NCI-H1092 treated with DMSO at 0.1 percent for 48 hours (cell line): ENCODE data around the gene RALGPS1.
"Not testable (repeated sequence)": the region's sequence is repeated elsewhere in the genome, so short reads cannot be mapped to it uniquely, and the experiment has no call there.

ENCODE experiments used
- DNase-seq: peaks from one replicate; lab custom pipeline; 2025; lab: John Stamatoyannopoulos, UW

Gene RALGPS1

GRCh38 chr9:127155314-127155960, 240.9 kb downstream of the RALGPS1 start:
- no peak for DNase-seq

DNA sequence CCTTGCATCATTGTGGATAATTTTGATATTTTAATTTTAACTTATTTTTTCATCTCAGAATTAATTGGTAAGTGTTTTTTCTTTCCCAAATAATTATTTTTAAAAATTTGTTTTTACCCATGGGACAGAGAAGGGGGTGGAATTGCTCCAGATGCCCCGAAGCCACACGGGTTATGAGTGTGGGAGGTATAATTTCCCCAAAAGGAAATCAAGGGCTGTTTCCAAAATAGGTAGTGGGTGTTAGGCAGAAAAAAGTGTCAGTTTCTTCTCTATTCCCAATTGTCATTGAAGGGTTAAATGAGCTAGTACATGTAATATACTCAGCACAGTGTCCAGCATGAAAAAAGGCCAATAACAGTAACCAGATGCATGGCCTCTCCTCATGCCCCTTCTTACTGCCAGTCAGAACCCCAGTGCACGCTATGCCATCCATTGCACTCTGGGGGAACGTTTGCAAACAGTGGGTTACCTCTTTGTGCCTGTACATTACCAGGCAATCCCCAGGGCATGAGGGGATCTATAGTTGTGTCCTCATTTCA, 244.3 kb downstream of the RALGPS1 start:
- no peak for DNase-seq

DNA sequence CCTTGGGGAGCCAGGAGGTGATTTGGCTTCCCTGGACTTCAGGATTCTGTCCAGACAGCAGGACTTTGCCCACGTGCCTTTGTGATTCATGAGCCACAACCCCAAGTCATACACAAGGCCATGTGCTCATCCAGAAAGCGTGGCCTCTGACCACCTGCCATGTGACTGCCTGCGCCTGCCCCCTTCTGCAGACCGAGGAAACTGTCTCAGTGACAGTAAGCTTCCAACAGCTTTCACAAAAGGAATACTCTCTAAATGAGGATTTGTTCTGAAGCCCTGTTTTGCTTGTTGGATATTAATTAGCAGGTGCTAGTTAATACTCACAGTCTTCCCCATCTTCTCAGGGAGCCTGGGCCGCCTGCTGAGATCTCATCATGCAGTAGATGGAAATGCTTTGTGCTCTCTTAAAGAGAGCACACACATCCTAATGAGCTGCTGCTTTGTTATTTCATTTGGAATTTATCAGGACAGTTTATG, 244.8 kb downstream of the RALGPS1 start:
- DNase-seq = no peak

DNA sequence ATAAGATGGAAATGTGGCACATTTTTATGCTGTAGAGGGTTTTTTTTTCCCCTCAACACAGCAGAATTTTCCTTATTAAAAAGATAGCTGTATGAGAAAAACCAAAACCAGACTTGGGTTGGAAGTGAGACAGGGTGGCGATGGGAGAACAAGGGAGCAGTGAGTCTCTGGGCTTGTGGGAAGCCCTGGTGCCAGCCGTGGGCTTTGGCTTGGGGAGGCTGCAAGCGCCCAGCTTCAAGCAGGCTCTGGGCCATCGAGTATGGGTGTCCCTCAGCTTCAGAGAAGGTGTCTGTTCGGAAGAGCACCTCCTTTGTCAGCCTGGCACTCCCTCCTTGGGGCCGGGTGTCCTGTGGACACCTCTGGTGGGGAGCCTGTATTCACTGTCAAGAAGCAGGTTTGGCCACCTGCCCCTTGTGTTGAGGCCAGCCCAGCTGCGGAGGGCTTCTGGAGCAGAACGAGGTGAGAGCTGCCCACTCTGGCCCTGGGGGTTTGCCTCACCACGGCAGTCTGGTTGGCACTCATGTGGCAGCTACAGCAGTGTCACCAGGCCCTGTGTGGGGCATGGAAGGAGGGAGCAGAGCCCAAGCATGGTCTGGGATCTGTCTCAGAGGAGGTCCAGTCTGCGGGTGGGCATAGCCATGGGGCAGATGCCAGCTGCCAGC, 245.5 kb downstream of the RALGPS1 start:
- no peak for DNase-seq

DNA sequence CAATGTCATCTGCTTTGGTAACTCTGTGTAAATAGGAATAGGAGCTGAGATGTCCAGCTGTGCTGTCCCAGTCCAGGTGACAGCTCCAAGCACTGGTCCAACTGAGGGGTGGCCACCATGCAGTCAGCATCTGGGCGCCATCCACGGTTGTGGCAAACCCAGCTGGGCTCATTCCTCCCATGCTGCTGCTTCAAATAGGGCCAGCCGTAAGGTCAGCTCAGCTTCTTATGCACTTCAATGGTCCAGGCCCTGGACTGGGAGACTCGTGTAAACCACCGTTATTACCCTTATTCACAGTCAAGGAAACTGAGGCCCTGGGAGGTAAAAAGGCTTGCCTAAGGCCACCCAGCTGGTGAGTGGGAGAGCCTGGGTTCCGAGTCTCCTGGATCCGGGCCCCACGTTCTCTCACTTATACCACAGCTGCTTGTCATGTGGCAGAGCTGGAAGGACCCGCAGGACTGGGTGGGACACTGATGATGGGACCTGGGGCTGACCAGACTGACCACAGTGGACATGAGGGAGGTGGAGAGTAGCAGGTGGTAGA, 246.6 kb downstream of the RALGPS1 start:
- DNase-seq = no peak

- no peak for DNase-seq
These were observed 247.7 kb downstream of the RALGPS1 start for GRCh38 chr9:127162046-127162863.

- no peak for DNase-seq
These were observed 248.3 kb downstream of the RALGPS1 start for GRCh38 chr9:127162864-127163365.

- no peak for DNase-seq
These were observed 248.8 kb downstream of the RALGPS1 start for GRCh38 chr9:127163409-127163808.

DNA sequence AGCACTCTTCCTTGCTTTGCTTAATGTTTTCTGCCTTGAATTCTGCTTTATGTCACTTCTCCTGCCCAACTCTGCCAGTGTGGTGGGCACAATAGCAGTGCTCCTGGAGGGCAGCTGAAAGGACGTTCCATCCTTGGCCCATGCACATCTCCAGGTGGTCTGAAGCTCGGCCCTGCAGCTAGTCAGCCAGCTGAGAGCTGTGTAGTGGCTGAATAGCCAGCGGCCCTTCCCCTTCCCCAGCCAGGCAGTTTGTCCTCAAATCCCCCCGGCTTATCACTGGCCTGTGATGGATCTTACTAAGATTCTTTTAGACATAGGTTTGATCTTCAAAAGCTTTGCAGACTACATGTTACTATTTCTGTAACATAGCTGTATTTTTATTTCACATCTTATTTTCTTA, 250.5 kb downstream of the RALGPS1 start:
- no peak for DNase-seq

GRCh38 chr9:127166111-127166510, 251.5 kb downstream of the RALGPS1 start:
- no peak for DNase-seq

DNA sequence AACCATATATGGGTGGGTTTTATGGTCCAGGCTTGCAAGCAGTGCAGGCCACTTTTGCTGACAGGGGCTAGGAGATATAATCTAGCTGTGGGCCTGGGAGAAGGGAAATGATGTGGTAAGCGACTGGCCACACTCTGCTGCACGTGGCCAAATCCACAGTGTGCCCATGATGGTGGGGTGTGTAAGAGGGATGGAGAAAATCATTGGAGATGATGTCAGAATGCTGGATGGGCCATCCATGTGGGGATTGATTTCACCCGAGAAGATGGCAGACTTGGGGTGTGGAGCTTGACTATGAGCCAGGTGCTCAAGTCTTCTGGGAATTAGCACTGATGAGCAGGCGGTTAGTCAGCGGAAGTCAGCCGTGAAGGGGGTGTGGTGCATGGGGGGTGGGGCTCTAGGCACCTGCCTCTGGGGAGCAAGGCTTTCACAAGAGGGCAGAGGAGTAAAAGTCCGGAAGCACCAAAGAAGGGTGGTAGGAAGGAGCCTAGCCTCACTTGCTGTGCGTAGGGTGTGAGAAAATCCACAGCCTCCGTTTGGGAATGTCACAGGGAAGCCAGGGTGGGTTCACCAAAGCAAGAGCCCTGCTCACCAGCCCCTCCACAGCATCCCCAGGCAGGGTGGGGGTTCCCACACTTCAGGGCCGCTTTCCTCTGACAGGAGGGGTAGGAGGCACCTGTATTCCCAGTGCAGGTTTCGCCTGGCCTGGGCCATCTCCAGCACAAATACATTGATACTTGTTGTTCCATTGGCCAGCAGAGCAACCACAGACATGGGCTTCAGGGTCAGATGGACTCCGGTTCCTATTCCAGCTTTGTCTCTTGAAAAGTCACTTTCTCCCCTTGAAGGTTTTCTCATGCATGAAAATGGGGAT, 252.3 kb downstream of the RALGPS1 start:
- no peak for DNase-seq

DNA sequence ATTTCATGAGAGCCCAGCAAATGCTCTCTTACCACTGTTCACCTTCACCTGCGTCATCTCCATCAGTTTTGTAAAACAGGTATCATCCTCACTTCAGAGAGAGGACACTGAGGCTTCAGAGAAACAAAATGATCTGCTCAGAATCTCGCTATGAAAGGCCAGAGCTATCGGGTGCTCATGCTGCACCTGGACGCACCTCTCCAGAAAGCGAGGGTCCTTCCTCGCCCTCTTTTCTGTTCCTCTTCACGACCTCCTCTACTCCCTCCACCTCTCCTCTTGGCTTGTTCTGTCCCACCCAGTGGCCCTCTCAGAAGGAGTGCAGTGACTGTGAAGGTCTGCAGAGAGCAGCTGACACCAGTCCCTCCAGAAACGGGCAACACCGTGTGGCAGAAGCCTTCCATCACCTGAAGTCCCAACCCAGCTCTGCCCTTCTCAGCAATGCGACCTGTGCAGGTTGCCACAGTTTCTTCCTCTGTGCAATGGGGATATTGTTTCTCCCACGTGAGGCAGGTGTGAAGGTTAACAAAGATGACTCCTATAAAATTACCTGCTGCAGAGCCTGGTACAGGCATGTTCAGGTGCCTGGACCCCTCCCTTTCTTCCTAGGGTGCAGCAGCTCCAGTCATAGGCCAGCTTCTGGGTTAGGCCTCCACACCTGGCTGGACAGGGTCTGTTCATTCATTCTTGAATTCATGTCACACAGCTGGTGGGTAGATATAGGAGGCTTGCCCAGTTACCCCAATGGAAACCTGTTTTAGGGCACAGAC, 253.2 kb downstream of the RALGPS1 start:
- DNase-seq = no peak

DNA sequence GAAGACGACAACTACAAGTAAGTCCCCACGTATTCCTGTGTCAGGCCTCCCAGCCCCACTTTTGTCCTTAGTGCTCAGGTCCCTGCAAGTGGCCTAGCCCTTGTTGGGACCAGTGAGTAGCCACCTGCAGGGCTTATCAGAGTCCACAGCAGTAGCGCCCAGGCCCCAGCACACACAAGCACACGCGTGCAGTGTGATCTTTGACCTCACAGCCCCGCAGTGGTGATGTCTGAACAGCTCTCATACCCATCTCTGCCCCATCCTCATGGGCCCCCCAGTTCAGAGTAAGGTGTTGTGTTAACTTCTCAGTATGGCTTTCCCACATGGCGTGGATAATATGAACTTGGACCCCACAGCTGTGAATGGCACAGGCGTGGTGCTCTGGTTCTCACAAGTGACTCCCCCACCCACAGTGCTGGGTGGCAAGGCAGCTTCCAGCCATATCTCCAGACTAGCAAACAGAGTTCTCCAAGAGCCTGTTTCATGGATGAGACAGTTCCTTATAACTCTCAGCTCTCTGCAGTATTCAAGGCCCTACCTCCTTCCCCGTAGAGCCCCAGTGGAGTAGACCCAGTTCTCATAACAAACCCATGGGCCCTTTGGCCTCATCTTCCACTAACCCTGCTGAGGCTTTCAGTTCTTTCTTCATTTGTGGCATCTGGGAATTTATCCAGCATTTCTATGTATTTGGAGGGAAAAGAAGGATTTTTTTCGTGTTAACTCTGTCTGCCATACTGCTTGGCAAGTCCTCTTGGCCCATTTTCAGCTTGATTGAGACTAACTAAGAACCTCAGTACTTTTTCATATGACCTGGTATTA, 254.4 kb downstream of the RALGPS1 start:
- DNase-seq = no peak

DNA sequence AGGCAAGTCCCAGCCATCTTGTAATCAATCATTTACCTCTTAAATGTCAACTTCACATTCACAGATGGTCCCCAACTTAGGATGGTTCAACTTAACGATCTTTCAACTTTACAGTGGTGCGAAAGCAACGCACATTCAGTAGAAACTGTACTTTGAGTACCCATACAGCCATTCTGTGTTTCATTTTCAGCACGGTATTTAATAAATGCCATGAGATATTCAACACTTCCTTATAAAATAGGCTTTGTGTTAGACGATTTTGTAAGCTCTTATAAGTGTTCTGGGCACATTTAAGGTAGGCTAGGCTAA, 254.9 kb downstream of the RALGPS1 start:
- DNase-seq = no peak

DNA sequence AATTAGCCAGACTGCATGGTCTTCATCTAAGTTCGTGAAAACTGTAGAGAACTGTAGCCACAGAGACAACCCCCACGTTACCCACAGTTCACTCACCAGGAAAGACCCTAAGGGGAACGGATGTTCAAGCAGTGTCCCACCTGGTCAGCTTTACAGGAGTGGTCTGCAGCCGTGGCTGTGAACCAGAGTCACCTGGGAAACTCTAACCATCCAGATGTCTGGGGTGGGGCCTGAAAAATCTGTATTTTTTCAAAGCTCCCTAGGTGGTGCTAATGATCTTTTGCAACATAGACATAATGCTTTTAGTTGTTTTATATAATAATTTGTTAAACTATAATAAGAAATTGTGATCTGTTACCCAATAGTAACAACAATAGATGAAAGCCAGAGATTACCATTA, 255.5 kb downstream of the RALGPS1 start:
- no peak for DNase-seq

DNA sequence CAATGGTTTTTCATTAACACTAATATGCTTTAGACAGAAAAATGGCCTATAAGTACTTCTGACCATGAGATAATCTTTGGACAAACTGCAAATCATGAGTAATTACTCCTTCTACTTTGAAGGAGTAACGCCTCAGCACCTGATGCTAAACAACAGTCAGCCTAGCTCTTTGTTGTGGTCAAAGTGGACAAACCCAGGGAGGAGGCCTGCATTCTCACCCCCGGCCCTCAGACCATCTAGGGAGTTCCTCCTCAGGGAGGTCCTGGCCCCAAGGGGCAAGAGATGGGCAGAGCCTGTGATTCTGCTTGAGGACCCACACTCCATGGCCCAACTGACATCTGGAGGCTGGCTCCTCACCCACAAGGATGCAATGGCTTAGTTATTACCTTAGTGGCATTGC, 256.1 kb downstream of the RALGPS1 start:
- no peak for DNase-seq

DNA sequence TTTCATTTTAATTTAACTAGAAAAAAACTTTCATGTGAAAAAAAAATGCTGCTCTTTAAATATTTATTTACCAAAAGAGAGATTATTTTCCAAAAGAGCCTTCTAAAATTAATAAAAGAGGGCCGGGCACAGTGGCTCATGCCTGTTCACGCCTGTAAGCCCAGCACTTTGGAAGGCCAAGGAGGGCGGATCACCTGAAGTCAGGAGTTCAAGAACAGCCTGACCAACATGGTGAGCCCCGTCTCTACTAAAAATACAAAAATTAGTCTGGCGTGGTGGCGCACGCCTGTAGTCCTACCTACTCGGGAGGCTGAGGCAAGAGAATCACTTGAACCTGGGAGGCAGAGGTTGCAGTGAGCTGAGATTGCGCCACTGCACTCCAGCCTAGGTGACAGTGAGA, 256.8 kb downstream of the RALGPS1 start:
- DNase-seq = not testable (repeated sequence)

GRCh38 chr9:127172066-127172707, 257.6 kb downstream of the RALGPS1 start:
- DNase-seq = no peak

GRCh38 chr9:127173063-127173462, 258.5 kb downstream of the RALGPS1 start:
- no peak for DNase-seq
